SK-N-SH (cell line): ENCODE measurements around the gene KRTAP10-1. TPM values are rescaled to one million over a fixed set of nuclear protein-coding genes. Genes with fewer than 3 reads are reported as not detected.

Experiments
- CTCF ChIA-PET: fragments of 300-600, 350-600 bp; formaldehyde crosslinking; extraction: SDS; loops from one replicate; lab custom pipeline; 2021; lab: Yijun Ruan, JAX
- POLR2A ChIA-PET: fragments of 350-600 bp; sonication (Branson Sonifier 250); formaldehyde crosslinking; extraction: SDS; loops from one replicate; lab custom pipeline; 2020; ENCODE audit warnings: antibody characterized with exemption, inconsistent platforms; lab: Yijun Ruan, JAX
- DNase-seq: peaks from one replicate; pipeline ENCODE4 v3.0.0; 2012
- H2AFZ ChIP-seq: fragments of 200-600 bp; sonication (generic); 2 replicates; pipeline ENCODE4 v1.8.1; 2016; ENCODE audit warnings: antibody characterized with exemption, mild to moderate bottlenecking, low read depth
- H3F3A ChIP-seq: fragments of 200-600 bp; sonication (generic); replicated peaks from 2 replicates; pipeline ENCODE3; 2016; ENCODE audit warnings: antibody characterized with exemption, mild to moderate bottlenecking; ENCODE audit not compliant: insufficient read depth
- H3K27ac ChIP-seq, 2 experiments: fragments of 200-500 bp in 1 of 2; fragments of 200-600 bp in 1 of 2; sonication (Bioruptor generic) in 1 of 2; sonication (generic), shearing (Covaris generic) in 1 of 2; 2 replicates each; pipeline versions ENCODE4 v1.5.1 to v1.6.1; 2014 to 2016; ENCODE audit warnings: low read depth in 2 of 2, inconsistent platforms in 1 of 2, low read length in 1 of 2, mild to moderate bottlenecking in 1 of 2, mixed read lengths in 1 of 2
- H3K27me3 ChIP-seq: fragments of 200-600 bp; sonication (generic), shearing (Covaris generic); 2 replicates; pipeline ENCODE4 v1.6.1; 2016; ENCODE audit warnings: mixed run types; ENCODE audit not compliant: insufficient read depth
- H3K36me3 ChIP-seq, 2 experiments: fragments of 200-500 bp in 1 of 2; fragments of 200-600 bp in 1 of 2; sonication (Bioruptor generic) in 1 of 2; sonication (generic) in 1 of 2; replicated peaks in 1 of 2; 2 replicates each; pipeline versions ENCODE3 to v1.5.1; 2014 to 2016; ENCODE audit warnings: low read length in 1 of 2, mild to moderate bottlenecking in 1 of 2; ENCODE audit not compliant: insufficient read depth in 2 of 2, control insufficient read depth in 1 of 2
- H3K4me1 ChIP-seq, 2 experiments: fragments of 200-500 bp in 1 of 2; fragments of 200-600 bp in 1 of 2; sonication (Bioruptor generic) in 1 of 2; sonication (generic), shearing (Covaris generic) in 1 of 2; 2 replicates each; pipeline versions ENCODE4 v1.5.1 to v1.6.1; 2014 to 2016; ENCODE audit warnings: low read depth in 1 of 2, low read length in 1 of 2, mixed run types in 1 of 2; ENCODE audit not compliant: insufficient read depth in 2 of 2, control insufficient read depth in 1 of 2
- H3K4me2 ChIP-seq: fragments of 200-600 bp; sonication (generic), shearing (Covaris generic); 2 replicates; pipeline ENCODE4 v1.6.1; 2017; ENCODE audit warnings: mixed run types
- H3K4me3 ChIP-seq, 2 experiments: fragments of 200-500 bp in 1 of 2; fragments of 200-600 bp in 1 of 2; sonication (Bioruptor generic) in 1 of 2; sonication (generic), shearing (Covaris generic) in 1 of 2; 2 replicates each; pipeline versions ENCODE4 v1.5.1 to v1.8.1; 2014 to 2016; ENCODE audit warnings: low read depth in 2 of 2, inconsistent platforms in 1 of 2, low read length in 1 of 2, mild to moderate bottlenecking in 1 of 2, mixed read lengths in 1 of 2, moderate library complexity in 1 of 2
- H3K79me2 ChIP-seq: fragments of 200-600 bp; sonication (generic); 2 replicates; pipeline ENCODE4 v1.8.1; 2017; ENCODE audit warnings: mild to moderate bottlenecking; ENCODE audit not compliant: insufficient read depth
- H3K9ac ChIP-seq: fragments of 200-600 bp; sonication (generic); 2 replicates; pipeline ENCODE4 v1.6.1; 2017; ENCODE audit warnings: mixed run types
- H3K9me2 ChIP-seq: fragments of 200-600 bp; sonication (generic); 2 replicates; pipeline ENCODE4 v1.6.1; 2017; ENCODE audit warnings: mixed run types
- H3K9me3 ChIP-seq: fragments of 200-600 bp; sonication (generic); 2 replicates; pipeline ENCODE4 v1.6.1; 2017; ENCODE audit warnings: mixed run types, mild to moderate bottlenecking, moderate library complexity
- H4K20me1 ChIP-seq: fragments of 200-600 bp; sonication (generic); 2 replicates; pipeline ENCODE4 v1.6.1; 2017; ENCODE audit warnings: mild to moderate bottlenecking, mixed run types; ENCODE audit not compliant: insufficient read depth
- CHD2 ChIP-seq: fragments of 150-350 bp; IDR thresholded peaks from 2 replicates; pipeline ENCODE4 v1.6.1; 2018; ENCODE audit warnings: low read length; ENCODE audit not compliant: partially characterized antibody
- CTCF ChIP-seq: fragments of 200-600 bp; sonication (generic); IDR thresholded peaks from 2 replicates; pipeline ENCODE4 v1.6.1; 2017; ENCODE audit warnings: antibody characterized with exemption, mild to moderate bottlenecking, moderate library complexity
- FOSL2 ChIP-seq: IDR thresholded peaks from 2 replicates; pipeline ENCODE4 v1.4.0; 2012; ENCODE audit warnings: low read depth, mild to moderate bottlenecking, moderate library complexity, borderline replicate concordance
- FOXM1 ChIP-seq: IDR thresholded peaks from 2 replicates; pipeline ENCODE4 v1.4.0; 2012; ENCODE audit warnings: low read depth, mild to moderate bottlenecking
- GATA2 ChIP-seq: sonication (generic); formaldehyde crosslinking; IDR thresholded peaks from 2 replicates; pipeline ENCODE4 v1.5.0; 2020; ENCODE audit warnings: mild to moderate bottlenecking, missing genetic modification reagents
- IRF3 ChIP-seq: fragments of 150-350 bp; IDR thresholded peaks from 2 replicates; pipeline ENCODE4 v1.6.1; 2016; ENCODE audit warnings: mild to moderate bottlenecking, low read depth, low read length
- JUND ChIP-seq: IDR thresholded peaks from 2 replicates; pipeline ENCODE4 v1.4.0; 2012
- MEF2A ChIP-seq: IDR thresholded peaks from 2 replicates; pipeline ENCODE4 v1.4.0; 2012; ENCODE audit warnings: low read depth, borderline replicate concordance
- NFIC ChIP-seq: IDR thresholded peaks from 2 replicates; pipeline ENCODE4 v1.4.0; 2012; ENCODE audit warnings: borderline replicate concordance
- RCOR1 ChIP-seq: fragments of 150-350 bp; IDR thresholded peaks from 2 replicates; pipeline ENCODE4 v1.6.1; 2017; ENCODE audit warnings: antibody characterized with exemption, low read length
- REST ChIP-seq: IDR thresholded peaks from 2 replicates; pipeline ENCODE4 v1.6.1; 2012; ENCODE audit warnings: mild to moderate bottlenecking, low read depth, low read length, moderate library complexity
- TCF12 ChIP-seq: IDR thresholded peaks from 2 replicates; pipeline ENCODE4 v1.4.0; 2012
- USF1 ChIP-seq: IDR thresholded peaks from 2 replicates; pipeline ENCODE4 v1.4.0; 2012; ENCODE audit warnings: low read depth, borderline replicate concordance
- YY1 ChIP-seq: IDR thresholded peaks from 2 replicates; pipeline ENCODE4 v1.4.0; 2012; ENCODE audit warnings: low read depth, mild to moderate bottlenecking
- WGBS: methylation state at CpG from one replicate; pipeline ENCODE4 v1.1.6; 2017; ENCODE audit warnings: low lambda C conversion rate; 5-methylcytosine and 5-hydroxymethylcytosine counted together
- polyA plus RNA-seq, 3 experiments: library from polyadenylated mRNA; depleted of rRNA; stranded (reverse); fragments of >200 nt; gene quantifications; 2 replicates each; pipeline ENCODE4 v1.2.3, GENCODE V29; 2012

The KRTAP10-1 gene
- polyA plus RNA-seq, 1 of the 3 experiments (the other 2 are of a cell fraction): not detected

- POLR2A ChIA-PET: no interaction called here
Measured at GRCh38 chr21:44498280-44499210, 41.5 kb downstream of the KRTAP10-1 start.

More at GRCh38 chr21:44498280-44499210, 41.5 kb downstream of the KRTAP10-1 start:
- no peak overlapping the region for H3K27ac ChIP-seq
- H3K4me1 ChIP-seq: no peaks in the 10 kb centered on the region
- no peaks in the 10 kb centered on the region for H3K9me3 ChIP-seq
- no peak overlapping the region for H3K4me3 ChIP-seq
- no peak overlapping the region for H3K4me2 ChIP-seq
- no peak overlapping the region for H3K9ac ChIP-seq
- no peak overlapping the region for H2AFZ ChIP-seq
- 58% methylated on average over 24 of the region's 27 CpGs for WGBS
- H4K20me1 ChIP-seq: no peaks in the 10 kb centered on the region
- H3K27me3 ChIP-seq: peaks cover 25% of the 10 kb centered on the region
- no peaks in the 10 kb centered on the region for H3F3A ChIP-seq
- CTCF ChIA-PET: no interaction called here
- no peak for TF ChIP-seq IRF3
- no peak for TF ChIP-seq CHD2
- no peak for TF ChIP-seq YY1
- TF ChIP-seq MEF2A: no peak
- no peak for TF ChIP-seq FOSL2
- no peak for TF ChIP-seq USF1
- TF ChIP-seq RCOR1: no peak
- no peak for TF ChIP-seq REST
- TF ChIP-seq CTCF: no peak
- no peak for TF ChIP-seq GATA2 (CRISPR knock-in tag)
- TF ChIP-seq JUND: no peak
- no peak for TF ChIP-seq NFIC
- no peak for TF ChIP-seq FOXM1
- no peak for TF ChIP-seq TCF12
- H3K9me2 ChIP-seq: no peaks in the 10 kb centered on the region
- H3K79me2 ChIP-seq: no peaks in the 10 kb centered on the region
- no peak for DNase-seq
- no peaks in the 10 kb centered on the region for H3K36me3 ChIP-seq
